ENCODE measurements around the gene PEX5L.

PEX5L gene

GRCh38 chr3:179887295-179887943 is 149.3 kb downstream of the PEX5L start:
- DNase-seq (ENCODE audit: low spot score): no peak

GRCh38 chr3:179885950-179886349 is 150.8 kb downstream of the PEX5L start:
- DNase-seq (ENCODE audit: low spot score): no peak

GRCh38 chr3:179884136-179884535 is 152.6 kb downstream of the PEX5L start:
- DNase-seq (ENCODE audit: low spot score): no peak

GRCh38 chr3:179882292-179882691 is 154.4 kb downstream of the PEX5L start:
- DNase-seq (ENCODE audit: low spot score): peak; percentile 53

- no peak for DNase-seq (ENCODE audit: low spot score)
These were observed 154.9 kb downstream of the PEX5L start for GRCh38 chr3:179881791-179882190.

GRCh38 chr3:179880868-179881267 is 155.9 kb downstream of the PEX5L start:
- peak; percentile 33 for DNase-seq (ENCODE audit: low spot score)

GRCh38 chr3:179876440-179876839 is 160.3 kb downstream of the PEX5L start:
- DNase-seq (ENCODE audit: low spot score): no peak

- DNase-seq (ENCODE audit: low spot score): peak; percentile 18
These were observed 163.9 kb downstream of the PEX5L start for GRCh38 chr3:179872842-179873241.

GRCh38 chr3:179871782-179872181 is 165.0 kb downstream of the PEX5L start:
- no peak for DNase-seq (ENCODE audit: low spot score)

GRCh38 chr3:179868715-179869114 is 168.0 kb downstream of the PEX5L start:
- DNase-seq (ENCODE audit: low spot score): no peak

- DNase-seq (ENCODE audit: low spot score): no peak
These were observed 168.8 kb downstream of the PEX5L start for GRCh38 chr3:179867961-179868360.

- no peak for DNase-seq (ENCODE audit: low spot score)
These were observed 170.8 kb downstream of the PEX5L start for GRCh38 chr3:179865861-179866505.

GRCh38 chr3:179861953-179862352 is 174.8 kb downstream of the PEX5L start:
- DNase-seq (ENCODE audit: low spot score): no peak

- no peak for DNase-seq (ENCODE audit: low spot score)
These were observed 175.4 kb downstream of the PEX5L start for GRCh38 chr3:179861292-179861691.

GRCh38 chr3:179860275-179861107 is 176.2 kb downstream of the PEX5L start:
- no peak for DNase-seq (ENCODE audit: low spot score)

GRCh38 chr3:179853176-179853575 is 183.6 kb downstream of the PEX5L start:
- DNase-seq (ENCODE audit: low spot score): no peak

- peak; percentile 19 for DNase-seq (ENCODE audit: low spot score)
These were observed 184.4 kb downstream of the PEX5L start for GRCh38 chr3:179852142-179852905.

- DNase-seq (ENCODE audit: low spot score): no peak
These were observed 188.0 kb downstream of the PEX5L start for GRCh38 chr3:179848711-179849110.

- peak; percentile 14 for DNase-seq (ENCODE audit: low spot score)
These were observed 194.7 kb downstream of the PEX5L start for GRCh38 chr3:179842061-179842460.

- peak; percentile 18 for DNase-seq (ENCODE audit: low spot score)
These were observed 195.8 kb downstream of the PEX5L start for GRCh38 chr3:179840985-179841384.

- DNase-seq (ENCODE audit: low spot score): no peak
These were observed 199.4 kb downstream of the PEX5L start for GRCh38 chr3:179837374-179837773.

GRCh38 chr3:179833294-179833693 is 203.4 kb downstream of the PEX5L start:
- DNase-seq (ENCODE audit: low spot score): no peak

Measured in iPS-NIHi11 (cell line).